ENCODE measurements around the gene NRXN2. TPM values are rescaled to one million over a fixed set of nuclear protein-coding genes. Genes with fewer than 3 reads are reported as not detected.
A peak's percentile ranks its signal among the peaks of the same experiment; 100 is the strongest.

Gene NRXN2
- total and polyA plus RNA-seq, 3 experiments from 2014 or later, result 0.55 to 0.75 TPM; not detected in 1

GRCh38 chr11:64644647-64645275, 78.2 kb downstream of the NRXN2 start:
- H3K36me3 Mint-ChIP-seq, result no peaks in the 10 kb centered on the region
- no peak overlapping the region for H3K4me3 Mint-ChIP-seq
- Histone ChIP-seq H3K36me3 (ENCODE audit: insufficient read depth, low read length) (no peaks in the 10 kb centered on the region), H3K27ac (ENCODE audit: low read depth, low read length) (no peak overlapping the region), H3K4me1 (ENCODE audit: insufficient read depth, low read length) (no peaks in the 10 kb centered on the region), H3K4me3 (ENCODE audit: low read length) (no peak overlapping the region), H3K27me3 (ENCODE audit: insufficient read depth, low read length, poor library complexity, severe bottlenecking) (peaks cover 33% of the 10 kb centered on the region), H3K9me3 (ENCODE audit: low read length) (no peaks in the 10 kb centered on the region)
- ChIA-PET CTCF (interaction anchor here (0.9 kb wide), 1 partner anchor 8 kb away, joined by 4 read pairs; no protein-coding TSS in a partner anchor), POLR2A (no interaction called here)
- peaks cover 19 to 43% of the 10 kb centered on the region in 2 donors for H3K27me3 Mint-ChIP-seq
- H3K9me3 Mint-ChIP-seq, result no peaks in the 10 kb centered on the region
- peaks cover 0 to 4% (median 2%) of the 10 kb centered on the region in 3 donors for H3K4me1 Mint-ChIP-seq
- no peak for DNase-seq
- H3K27ac Mint-ChIP-seq, result no peak overlapping the region

- Mint-ChIP-seq H3K27ac (peak overlapping the region in 1 of 8 donors; percentile 43), H3K9me3 (no peaks in the 10 kb centered on the region), H3K4me1 (peaks cover 0 to 4% (median 2%) of the 10 kb centered on the region in 3 donors), H3K4me3 (peak overlapping the region in 4 of 7 donors; percentile 31 to 66 (median 62)), H3K36me3 (no peaks in the 10 kb centered on the region), H3K27me3 (peaks cover 19 to 40% of the 10 kb centered on the region in 2 donors)
- H3K9me3 ChIP-seq (ENCODE audit: low read length), result no peaks in the 10 kb centered on the region
- no peaks in the 10 kb centered on the region for H3K36me3 ChIP-seq (ENCODE audit: insufficient read depth, low read length)
- no peaks in the 10 kb centered on the region for H3K4me1 ChIP-seq (ENCODE audit: insufficient read depth, low read length)
- no peak overlapping the region for H3K27ac ChIP-seq (ENCODE audit: low read depth, low read length)
- DNase-seq, result no peak
- POLR2A ChIA-PET, result no interaction called here
- H3K27me3 ChIP-seq (ENCODE audit: insufficient read depth, low read length, poor library complexity, severe bottlenecking), result peaks cover 33% of the 10 kb centered on the region
- H3K4me3 ChIP-seq (ENCODE audit: low read length), result no peak overlapping the region
- CTCF ChIA-PET, result no interaction called here
These were observed 78.9 kb downstream of the NRXN2 start for GRCh38 chr11:64643920-64644646.

GRCh38 chr11:64643256-64643881, 79.6 kb downstream of the NRXN2 start:
- no peak overlapping the region for H3K27ac Mint-ChIP-seq

GRCh38 chr11:64642871-64643255, 80.1 kb downstream of the NRXN2 start:
- POLR2A ChIA-PET, result no interaction called here
- Histone ChIP-seq H3K27me3 (ENCODE audit: insufficient read depth, low read length, poor library complexity, severe bottlenecking) (peaks cover 33% of the 10 kb centered on the region), H3K36me3 (ENCODE audit: insufficient read depth, low read length) (no peaks in the 10 kb centered on the region), H3K27ac (ENCODE audit: low read depth, low read length) (no peak overlapping the region), H3K4me1 (ENCODE audit: insufficient read depth, low read length) (no peaks in the 10 kb centered on the region), H3K4me3 (ENCODE audit: low read length) (no peak overlapping the region), H3K9me3 (ENCODE audit: low read length) (no peaks in the 10 kb centered on the region)
- no peaks in the 10 kb centered on the region for H3K9me3 Mint-ChIP-seq
- H3K27me3 Mint-ChIP-seq, result peaks cover 19 to 36% of the 10 kb centered on the region in 2 donors
- CTCF ChIA-PET, result no interaction called here
- no peaks in the 10 kb centered on the region for H3K36me3 Mint-ChIP-seq
- no peak for DNase-seq
- no peak overlapping the region for H3K4me3 Mint-ChIP-seq
- H3K27ac Mint-ChIP-seq, result no peak overlapping the region
- H3K4me1 Mint-ChIP-seq, result peaks cover 0 to 4% (median 2%) of the 10 kb centered on the region in 3 donors

More at GRCh38 chr11:64643256-64643881, 79.6 kb downstream of the NRXN2 start:
- Histone ChIP-seq H3K36me3 (ENCODE audit: insufficient read depth, low read length) (no peaks in the 10 kb centered on the region), H3K4me3 (ENCODE audit: low read length) (no peak overlapping the region), H3K27me3 (ENCODE audit: insufficient read depth, low read length, poor library complexity, severe bottlenecking) (peaks cover 33% of the 10 kb centered on the region), H3K9me3 (ENCODE audit: low read length) (no peaks in the 10 kb centered on the region), H3K4me1 (ENCODE audit: insufficient read depth, low read length) (no peaks in the 10 kb centered on the region), H3K27ac (ENCODE audit: low read depth, low read length) (no peak overlapping the region)
- no peaks in the 10 kb centered on the region for H3K36me3 Mint-ChIP-seq
- peaks cover 19 to 39% of the 10 kb centered on the region in 2 donors for H3K27me3 Mint-ChIP-seq
- ChIA-PET CTCF (no interaction called here), POLR2A (no interaction called here)
- no peaks in the 10 kb centered on the region for H3K9me3 Mint-ChIP-seq
- peak overlapping the region in 2 of 7 donors; percentile 28 to 50 for H3K4me3 Mint-ChIP-seq
- no peak for DNase-seq
- peaks cover 0 to 4% (median 2%) of the 10 kb centered on the region in 3 donors for H3K4me1 Mint-ChIP-seq

- Histone ChIP-seq H3K36me3 (ENCODE audit: insufficient read depth, low read length) (no peaks in the 10 kb centered on the region), H3K9me3 (ENCODE audit: low read length) (no peaks in the 10 kb centered on the region), H3K27me3 (ENCODE audit: insufficient read depth, low read length, poor library complexity, severe bottlenecking) (peaks cover 33% of the 10 kb centered on the region), H3K4me1 (ENCODE audit: insufficient read depth, low read length) (no peaks in the 10 kb centered on the region), H3K4me3 (ENCODE audit: low read length) (no peak overlapping the region), H3K27ac (ENCODE audit: low read depth, low read length) (no peak overlapping the region)
- Mint-ChIP-seq H3K36me3 (no peaks in the 10 kb centered on the region), H3K4me3 (peak overlapping the region in 1 of 7 donors; percentile 48), H3K27ac (no peak overlapping the region), H3K9me3 (no peaks in the 10 kb centered on the region), H3K27me3 (peaks cover 18 to 36% of the 10 kb centered on the region in 2 donors), H3K4me1 (peaks cover 0 to 4% (median 2%) of the 10 kb centered on the region in 3 donors)
- ChIA-PET POLR2A (no interaction called here), CTCF (no interaction called here)
- no peak for DNase-seq
These were observed 80.6 kb downstream of the NRXN2 start for GRCh38 chr11:64642418-64642735.

- H3K4me1 Mint-ChIP-seq, result peaks cover 0 to 4% (median 2%) of the 10 kb centered on the region in 3 donors
- peaks cover 34% of the 10 kb centered on the region for H3K27me3 ChIP-seq (ENCODE audit: insufficient read depth, low read length, poor library complexity, severe bottlenecking)
- no peaks in the 10 kb centered on the region for H3K9me3 Mint-ChIP-seq
- H3K9me3 ChIP-seq (ENCODE audit: low read length), result no peaks in the 10 kb centered on the region
- no peaks in the 10 kb centered on the region for H3K36me3 Mint-ChIP-seq
- DNase-seq, result no peak
- H3K4me3 Mint-ChIP-seq, result no peak overlapping the region
- POLR2A ChIA-PET, result no interaction called here
- no peak overlapping the region for H3K27ac ChIP-seq (ENCODE audit: low read depth, low read length)
- CTCF ChIA-PET, result no interaction called here
- no peak overlapping the region for H3K4me3 ChIP-seq (ENCODE audit: low read length)
- H3K4me1 ChIP-seq (ENCODE audit: insufficient read depth, low read length), result no peaks in the 10 kb centered on the region
- H3K27me3 Mint-ChIP-seq, result peaks cover 17 to 34% of the 10 kb centered on the region in 2 donors
- H3K27ac Mint-ChIP-seq, result no peak overlapping the region
- no peaks in the 10 kb centered on the region for H3K36me3 ChIP-seq (ENCODE audit: insufficient read depth, low read length)
These were observed 81.2 kb downstream of the NRXN2 start for GRCh38 chr11:64641596-64642417.

GRCh38 chr11:64639885-64640284, 83.1 kb downstream of the NRXN2 start:
- Mint-ChIP-seq H3K27ac (no peak overlapping the region), H3K36me3 (no peaks in the 10 kb centered on the region), H3K9me3 (no peaks in the 10 kb centered on the region), H3K4me3 (no peak overlapping the region), H3K4me1 (peaks cover 0 to 4% (median 2%) of the 10 kb centered on the region in 3 donors), H3K27me3 (peaks cover 14 to 30% of the 10 kb centered on the region in 2 donors)
- DNase-seq, result no peak
- Histone ChIP-seq H3K27me3 (ENCODE audit: insufficient read depth, low read length, poor library complexity, severe bottlenecking) (peaks cover 34% of the 10 kb centered on the region), H3K36me3 (ENCODE audit: insufficient read depth, low read length) (no peaks in the 10 kb centered on the region), H3K9me3 (ENCODE audit: low read length) (no peaks in the 10 kb centered on the region), H3K4me1 (ENCODE audit: insufficient read depth, low read length) (no peaks in the 10 kb centered on the region), H3K4me3 (ENCODE audit: low read length) (no peak overlapping the region), H3K27ac (ENCODE audit: low read depth, low read length) (no peak overlapping the region)
- ChIA-PET POLR2A (no interaction called here), CTCF (no interaction called here)
